Thymus (tissue), 2 donors: ENCODE results near the gene GHRH. TPM values are rescaled to one million over a fixed set of nuclear protein-coding genes. Genes with fewer than 3 reads are reported as not detected.

Experiments
- polyA plus RNA-seq: library from polyadenylated mRNA; stranded (reverse); fragments of 200-250 nt; gene quantifications from one replicate; pipeline ENCODE4 v1.2.3, GENCODE V29; 2013
- total RNA-seq: library from RNA; stranded (reverse); fragments of 120-200 nt; gene quantifications from one replicate; pipeline ENCODE4 v1.2.4, GENCODE V29; 2013
- donor health status: healthy.

GHRH gene
- total and polyA plus RNA-seq, 2 donors = 14.4 to 14.7 TPM

Other genes starting within 250 kb of the GHRH start
- gene RBL1, start 165.8 kb downstream of the GHRH start, total RNA-seq = 20.8 TPM
- 4.1 TPM for gene RBL1, start 165.8 kb downstream of the GHRH start, polyA plus RNA-seq
- gene RPN2, start 82.5 kb downstream of the GHRH start, total RNA-seq = 156 TPM
- 70.0 TPM for gene RPN2, start 82.5 kb downstream of the GHRH start, polyA plus RNA-seq
- 2.8 TPM for gene MROH8, start 82.3 kb downstream of the GHRH start, total RNA-seq
- gene MROH8, start 82.3 kb downstream of the GHRH start, polyA plus RNA-seq = 3.2 TPM
- 7.4 TPM for gene MANBAL, start 27.8 kb upstream of the GHRH start, total RNA-seq
- gene MANBAL, start 27.8 kb upstream of the GHRH start, polyA plus RNA-seq = 44.8 TPM
- gene SRC, start 84.3 kb upstream of the GHRH start, total RNA-seq = 4.4 TPM
- gene SRC, start 84.3 kb upstream of the GHRH start, polyA plus RNA-seq = 14.5 TPM